HK-2 (cell line): ENCODE results near the gene ARHGAP28.

Source experiments
- DNase-seq: peaks from one replicate; pipeline ENCODE4 v3.0.0-alpha.2; 2018; ENCODE audit not compliant: unreplicated experiment

ARHGAP28 gene

GRCh38 chr18:6960124-6960523 lies 230.6 kb downstream of the ARHGAP28 start:
- no peak for DNase-seq

- DNase-seq: peak; percentile 6
Measured at GRCh38 chr18:6960656-6961055, 231.1 kb downstream of the ARHGAP28 start.

DNA sequence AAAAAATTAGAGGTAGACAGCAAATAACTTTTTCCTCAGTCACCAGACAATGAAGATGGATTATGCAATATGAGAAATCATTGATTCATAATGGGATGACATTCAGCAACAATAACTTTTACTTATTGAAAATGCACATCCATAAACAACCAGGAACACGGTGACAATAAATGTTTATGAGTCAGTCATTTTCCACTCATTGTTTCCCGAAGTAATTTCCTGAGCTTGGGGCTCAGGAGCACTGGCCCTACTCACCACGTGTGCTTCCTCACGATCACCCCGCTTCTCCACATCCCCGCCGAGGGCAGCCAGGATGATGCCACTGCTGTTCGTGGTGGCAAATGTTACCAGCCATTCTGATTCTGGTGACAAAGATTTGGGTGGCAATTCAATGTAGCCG lies 231.8 kb downstream of the ARHGAP28 start:
- no peak for DNase-seq

GRCh38 chr18:6962571-6963451 lies 233.3 kb downstream of the ARHGAP28 start:
- no peak for DNase-seq

GRCh38 chr18:6963452-6964097 lies 234.1 kb downstream of the ARHGAP28 start:
- DNase-seq: no peak
